A549 treated with AZD2906 at 1 μM for 4 hours (cell line): ENCODE results near the gene BCL2. TPM values are rescaled to one million over a fixed set of nuclear protein-coding genes. Genes with fewer than 3 reads are reported as not detected.

Experiments used
- total RNA-seq: library from RNA; stranded (reverse); fragments of 200-300 nt; extraction: Qiagen RNA extraction; gene quantifications from 5 replicates; pipeline ENCODE4 v1.2.3, GENCODE V29; 2022

The BCL2 gene
- total RNA-seq, result 0.48 to 0.66 TPM (median 0.58 TPM) in 5 replicates

DNA sequence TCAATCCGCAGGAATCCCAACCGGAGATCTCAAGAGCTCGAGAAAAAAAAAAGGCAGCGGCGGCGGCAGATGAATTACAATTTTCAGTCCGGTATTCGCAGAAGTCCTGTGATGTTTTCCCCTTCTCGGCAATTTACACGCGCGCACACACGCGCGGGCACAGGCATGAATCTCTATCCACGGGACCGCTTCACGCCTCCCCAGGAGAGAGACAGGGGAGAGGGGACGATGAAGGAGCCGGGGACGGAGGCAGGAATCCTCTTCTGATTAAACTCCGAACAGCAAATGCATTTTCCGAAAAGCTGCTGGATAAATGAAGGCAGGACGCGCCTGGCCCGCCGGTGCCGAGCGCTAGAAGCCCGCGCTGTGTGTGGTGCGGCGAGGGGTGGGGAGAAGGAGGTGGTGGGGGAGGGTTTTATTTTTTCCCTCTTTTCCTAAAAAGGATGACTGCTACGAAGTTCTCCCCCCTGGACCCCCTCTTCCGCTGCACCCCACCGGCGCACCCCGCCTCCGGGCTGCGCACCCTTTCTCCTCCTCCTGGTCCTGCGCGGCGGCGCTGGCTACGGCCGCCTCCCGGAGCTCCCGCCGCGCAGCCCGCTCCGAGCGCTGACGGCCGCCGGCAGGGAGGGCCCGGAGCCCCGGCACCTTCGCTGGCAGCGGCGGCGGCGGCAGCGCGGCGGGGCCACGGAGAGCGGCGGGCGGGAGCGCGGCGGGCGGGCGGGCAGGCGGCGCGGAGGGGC, at the start of gene BCL2:
TSS of gene BCL2 (minus strand) at position 387 of the 740 bp plus-strand sequence.

GRCh38 chr18:63367053-63367953, 47.7 kb upstream of the BCL2 start, which contains the start of gene KDSR:
TSS of gene KDSR (minus strand) at chr18:63367206. CDS start at chr18:63367118, 88 bp downstream.

Other genes with a start within 250 kb of the BCL2 start
- gene KDSR, start 47.4 kb upstream of the BCL2 start, total RNA-seq, result 35.1 to 40.0 TPM (median 39.1 TPM) in 5 replicates
- 18.5 to 24.8 TPM (median 20.3 TPM) in 5 replicates for gene VPS4B, start 102.7 kb upstream of the BCL2 start, total RNA-seq
- 0.09 to 0.34 TPM (median 0.10 TPM) in 5 replicates for gene SERPINB5, start 157.2 kb upstream of the BCL2 start, total RNA-seq
- not detected in 5 replicates for gene SERPINB12, start 222.6 kb upstream of the BCL2 start, total RNA-seq